CD8-positive, alpha-beta memory T cell (primary cell): ENCODE measurements around the gene TMEM63A. TPM values are rescaled to one million over a fixed set of nuclear protein-coding genes. Genes with fewer than 3 reads are reported as not detected.
A peak's percentile ranks its signal among the peaks of the same experiment; 100 is the strongest.

Experiments used
- CTCF ChIA-PET: fragments of 350-600 bp; sonication (Branson Sonifier 250); formaldehyde crosslinking; loops from one replicate; lab custom pipeline; 2021; ENCODE audit warnings: antibody characterized with exemption; lab: Charles Lee
- POLR2A ChIA-PET: fragments of 350-600 bp; sonication (Branson Sonifier 250); formaldehyde crosslinking; loops from one replicate; lab custom pipeline; 2021; ENCODE audit warnings: antibody characterized with exemption; lab: Charles Lee
- DNase-seq, 5 donors: peaks; one replicate each; pipeline versions ENCODE4 v3.0.0 to v3.0.0-alpha.2; 2020 to 2022; ENCODE audit warnings: mixed read lengths in 1 of 5
- H3K27ac ChIP-seq: one replicate; pipeline ENCODE4 v1.7.0; 2013; ENCODE audit warnings: low read depth, mild to moderate bottlenecking, low read length, moderate library complexity
- H3K27me3 ChIP-seq: 2 replicates; pipeline ENCODE4 v1.7.0; 2013; ENCODE audit warnings: low read length, mild to moderate bottlenecking; ENCODE audit not compliant: insufficient read depth, poor library complexity, severe bottlenecking
- H3K36me3 ChIP-seq: 2 replicates; pipeline ENCODE4 v1.7.0; 2013; ENCODE audit warnings: mild to moderate bottlenecking, low read length, moderate library complexity; ENCODE audit not compliant: insufficient read depth
- H3K4me1 ChIP-seq: 2 replicates; pipeline ENCODE4 v1.7.0; 2013; ENCODE audit warnings: mild to moderate bottlenecking, low read length, moderate library complexity; ENCODE audit not compliant: insufficient read depth
- H3K4me3 ChIP-seq: 2 replicates; pipeline ENCODE4 v1.7.0; 2013; ENCODE audit warnings: mild to moderate bottlenecking, low read length
- H3K9me3 ChIP-seq: 2 replicates; pipeline ENCODE4 v1.7.0; 2013; ENCODE audit warnings: mild to moderate bottlenecking, low read length
- H3K27ac Mint-ChIP-seq, 8 donors: one replicate each; pipeline ENCODE4 v1.8.0; 2020 to 2021; ENCODE audit warnings: mixed read lengths in 8 of 8, mild to moderate bottlenecking in 6 of 8, inconsistent platforms in 3 of 8, moderate library complexity in 3 of 8
- H3K27me3 Mint-ChIP-seq, 2 donors: one replicate each; pipeline ENCODE4 v1.8.0; 2020 to 2021; ENCODE audit warnings: mixed read lengths in 2 of 2, mild to moderate bottlenecking in 1 of 2, moderate library complexity in 1 of 2
- H3K36me3 Mint-ChIP-seq, 3 donors: one replicate each; pipeline ENCODE4 v1.8.0; 2020 to 2021; ENCODE audit warnings: mixed read lengths in 3 of 3, inconsistent platforms in 1 of 3, mild to moderate bottlenecking in 1 of 3
- H3K4me1 Mint-ChIP-seq, 3 donors: one replicate each; pipeline ENCODE4 v1.8.0; 2020 to 2021; ENCODE audit warnings: mixed read lengths in 3 of 3, inconsistent platforms in 1 of 3, mild to moderate bottlenecking in 1 of 3
- H3K4me3 Mint-ChIP-seq, 7 donors: one replicate each; pipeline ENCODE4 v1.8.0; 2020 to 2021; ENCODE audit warnings: mixed read lengths in 7 of 7, mild to moderate bottlenecking in 6 of 7, moderate library complexity in 4 of 7, inconsistent platforms in 2 of 7
- H3K9me3 Mint-ChIP-seq, 5 donors: one replicate each; pipeline ENCODE4 v1.8.0; 2020 to 2022; ENCODE audit warnings: mixed read lengths in 5 of 5, mild to moderate bottlenecking in 3 of 5, moderate library complexity in 2 of 5, inconsistent platforms in 1 of 5
- polyA plus RNA-seq: library from polyadenylated mRNA; unstranded; fragments of 300-500 nt; fragmentation: Illumina TruSeq; gene quantifications from one replicate; pipeline ENCODE4 v1.2.3, GENCODE V29; 2021
- total RNA-seq, 2 experiments: library from RNA; stranded (reverse); gene quantifications; one replicate each; pipeline ENCODE4 v1.2.3, GENCODE V29; 2021

TMEM63A gene
- total and polyA plus RNA-seq, 3 experiments from 2014 or later, result 50.6 to 55.5 (median 51.4) TPM

DNA sequence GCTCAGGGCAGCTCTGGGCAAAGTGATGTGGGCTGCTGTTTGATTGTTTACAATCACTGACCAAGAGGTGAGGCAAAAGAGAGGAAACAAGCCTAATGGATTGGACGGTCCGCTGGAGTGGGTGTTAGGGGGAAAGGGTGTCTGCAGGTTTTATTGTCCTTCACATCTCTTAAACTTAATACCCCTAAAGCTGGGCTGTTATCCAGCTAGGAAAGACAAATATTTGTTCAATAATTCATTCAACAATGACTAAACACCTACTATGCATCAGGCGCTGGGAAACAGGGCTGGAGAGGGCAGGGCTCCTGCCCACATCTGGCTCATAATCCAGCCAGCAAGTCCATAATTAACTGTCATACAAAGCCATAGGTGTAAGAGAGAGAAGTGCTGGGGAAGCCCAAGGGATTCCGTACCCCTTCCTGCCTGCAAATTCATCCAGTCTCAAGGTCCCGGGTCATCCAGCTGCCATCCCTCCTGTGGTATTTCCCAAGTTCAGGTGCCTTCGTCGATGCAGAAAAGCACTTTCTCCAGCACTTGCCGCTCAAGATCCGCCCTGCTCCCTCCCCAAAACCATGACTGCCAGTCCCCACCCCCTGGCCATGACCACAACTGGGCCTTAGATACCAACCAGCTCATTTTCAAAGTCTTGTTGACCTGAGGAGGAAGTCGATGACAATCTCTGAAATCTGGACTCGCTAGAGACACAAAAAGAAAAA, 10.7 kb downstream of the TMEM63A start:
- Histone ChIP-seq H3K4me1 (peaks cover 37% of the 10 kb centered on the region), H3K4me3 (no peak overlapping the region), H3K27ac (no peak overlapping the region), H3K36me3 (peaks cover 80% of the 10 kb centered on the region), H3K9me3 (no peaks in the 10 kb centered on the region), H3K27me3 (no peaks in the 10 kb centered on the region)
- Mint-ChIP-seq H3K9me3 (no peaks in the 10 kb centered on the region), H3K4me1 (peaks cover 62 to 76% (median 75%) of the 10 kb centered on the region in 3 donors), H3K4me3 (peak overlapping the region in 2 of 7 donors; percentile 26 to 41), H3K36me3 (peaks cover 4 to 92% (median 20%) of the 10 kb centered on the region in 3 donors), H3K27me3 (no peaks in the 10 kb centered on the region), H3K27ac (peak overlapping the region in 7 of 8 donors; percentile 11 to 83 (median 72))
- CTCF ChIA-PET, result interaction anchor here (1.0 to 1.9 kb wide), 3 partner anchors 11 to 52 kb away, joined by 3 to 12 read pairs (median 7); partner anchors contain the start of genes PYCR2 and TMEM63A
- POLR2A ChIA-PET, result interaction anchor here (1.2 to 1.5 kb wide), 2 partner anchors 10 to 27 kb away, joined by 4 to 6 read pairs; no protein-coding TSS in a partner anchor
- DNase-seq, result peak in 1 of 5 donors; percentile 41

DNA sequence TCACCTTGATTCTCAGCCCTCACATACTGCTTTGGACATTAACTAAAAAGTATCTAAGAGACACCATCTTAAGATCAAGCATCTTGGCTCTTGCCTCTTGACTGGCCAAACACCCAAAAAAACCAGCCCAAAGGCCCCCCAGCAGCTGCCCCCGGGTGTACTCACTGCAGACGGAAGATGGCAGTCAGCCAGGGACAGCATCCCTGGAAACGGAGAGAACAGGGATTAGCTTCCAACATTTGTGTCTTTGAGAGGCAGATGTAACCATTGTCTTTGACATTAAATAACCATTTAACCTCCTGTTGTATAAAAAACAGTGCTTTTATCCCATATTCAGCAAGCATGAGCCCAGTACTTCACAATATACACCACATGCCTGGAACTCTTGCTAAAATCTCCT, 11.3 kb downstream of the TMEM63A start:
- peaks cover 86% of the 10 kb centered on the region for H3K36me3 ChIP-seq
- ChIA-PET CTCF (interaction anchor here (1.0 to 1.9 kb wide), 4 partner anchors 11 to 53 kb away, joined by 3 to 12 read pairs (median 5); partner anchors contain the start of genes PYCR2 and TMEM63A), POLR2A (interaction anchor here (0.7 to 1.5 kb wide), 2 partner anchors 27 to 108 kb away, joined by 4 to 6 read pairs; no protein-coding TSS in a partner anchor)
- H3K9me3 Mint-ChIP-seq, result no peaks in the 10 kb centered on the region
- no peak overlapping the region for H3K4me3 ChIP-seq
- DNase-seq, result no peak
- no peaks in the 10 kb centered on the region for H3K9me3 ChIP-seq
- peaks cover 37% of the 10 kb centered on the region for H3K4me1 ChIP-seq
- peak overlapping the region in 6 of 8 donors; percentile 35 to 83 (median 60) for H3K27ac Mint-ChIP-seq
- peaks cover 63 to 76% (median 75%) of the 10 kb centered on the region in 3 donors for H3K4me1 Mint-ChIP-seq
- H3K27me3 ChIP-seq, result no peaks in the 10 kb centered on the region
- H3K36me3 Mint-ChIP-seq, result peaks cover 10 to 92% (median 18%) of the 10 kb centered on the region in 3 donors
- peak overlapping the region in 1 of 7 donors; percentile 41 for H3K4me3 Mint-ChIP-seq
- H3K27me3 Mint-ChIP-seq, result no peaks in the 10 kb centered on the region
- H3K27ac ChIP-seq, result no peak overlapping the region

DNA sequence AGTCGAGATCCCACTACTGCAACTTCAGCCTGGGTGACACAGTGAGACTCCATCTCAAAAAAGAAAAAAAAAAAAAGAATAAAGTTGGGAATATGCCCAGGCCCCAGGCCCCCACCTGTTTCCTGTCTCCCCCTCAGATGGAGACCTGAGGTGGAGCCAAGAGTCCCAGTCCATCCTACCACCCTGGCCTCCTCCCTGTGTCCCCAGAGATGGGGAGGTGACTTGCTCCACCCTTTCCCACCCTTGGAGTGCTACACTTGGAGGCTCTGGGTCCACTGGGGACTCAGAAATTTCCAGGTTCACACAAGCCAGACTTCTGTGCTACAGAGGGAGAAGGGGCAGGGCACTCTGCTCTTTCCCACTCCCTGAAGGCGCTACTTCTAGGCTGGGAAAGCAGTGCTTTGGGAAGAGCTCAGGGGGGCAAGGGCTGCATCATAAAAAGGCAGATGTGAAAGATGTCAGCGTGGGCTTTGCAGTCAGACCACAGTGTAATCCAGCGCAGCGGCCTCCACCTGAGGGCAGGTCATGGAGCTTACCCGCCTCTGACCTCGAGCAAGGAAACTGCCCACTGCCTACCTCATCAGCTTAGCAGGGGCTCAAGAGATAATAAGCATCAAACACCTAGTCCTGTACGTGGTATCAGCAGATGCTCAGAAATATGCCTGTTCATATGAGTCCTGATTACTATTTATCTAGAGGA, 13.4 kb downstream of the TMEM63A start:
- Mint-ChIP-seq H3K27me3 (no peaks in the 10 kb centered on the region), H3K36me3 (peaks cover 10 to 91% (median 19%) of the 10 kb centered on the region in 3 donors), H3K27ac (peak overlapping the region in 6 of 8 donors; percentile 9 to 81 (median 66)), H3K4me1 (peaks cover 51 to 71% (median 67%) of the 10 kb centered on the region in 3 donors), H3K4me3 (no peak overlapping the region), H3K9me3 (no peaks in the 10 kb centered on the region)
- Histone ChIP-seq H3K9me3 (no peaks in the 10 kb centered on the region), H3K4me3 (no peak overlapping the region), H3K27me3 (no peaks in the 10 kb centered on the region), H3K27ac (no peak overlapping the region), H3K4me1 (peaks cover 36% of the 10 kb centered on the region), H3K36me3 (peaks cover 83% of the 10 kb centered on the region)
- DNase-seq, result no peak
- ChIA-PET CTCF (interaction anchor here (0.7 to 2.0 kb wide), 3 partner anchors 8 to 90 kb away, joined by 3 to 9 read pairs (median 3); partner anchors contain the start of gene TMEM63A), POLR2A (no interaction called here)

GRCh38 chr1:225866981-225867380, 15.2 kb downstream of the TMEM63A start:
- Histone ChIP-seq H3K4me3 (no peak overlapping the region), H3K27ac (no peak overlapping the region), H3K9me3 (no peaks in the 10 kb centered on the region), H3K27me3 (no peaks in the 10 kb centered on the region), H3K36me3 (peaks cover 78% of the 10 kb centered on the region), H3K4me1 (peaks cover 32% of the 10 kb centered on the region)
- Mint-ChIP-seq H3K27ac (peak overlapping the region; percentile 75 to 94 (median 90)), H3K36me3 (peaks cover 10 to 90% (median 18%) of the 10 kb centered on the region in 3 donors), H3K27me3 (no peaks in the 10 kb centered on the region), H3K4me3 (peak overlapping the region in 4 of 7 donors; percentile 32 to 71 (median 56)), H3K4me1 (peaks cover 45 to 56% (median 55%) of the 10 kb centered on the region in 3 donors), H3K9me3 (no peaks in the 10 kb centered on the region)
- CTCF ChIA-PET, result interaction anchor here (1.1 to 2.7 kb wide), 5 partner anchors 10 to 89 kb away, joined by 3 to 12 read pairs (median 5); partner anchors contain the start of genes SRP9 and TMEM63A
- no peak for DNase-seq
- POLR2A ChIA-PET, result interaction anchor here (1.2 to 2.3 kb wide), 3 partner anchors 14 to 90 kb away, joined by 3 to 14 read pairs (median 5); partner anchors contain the start of genes SRP9 and TMEM63A

DNA sequence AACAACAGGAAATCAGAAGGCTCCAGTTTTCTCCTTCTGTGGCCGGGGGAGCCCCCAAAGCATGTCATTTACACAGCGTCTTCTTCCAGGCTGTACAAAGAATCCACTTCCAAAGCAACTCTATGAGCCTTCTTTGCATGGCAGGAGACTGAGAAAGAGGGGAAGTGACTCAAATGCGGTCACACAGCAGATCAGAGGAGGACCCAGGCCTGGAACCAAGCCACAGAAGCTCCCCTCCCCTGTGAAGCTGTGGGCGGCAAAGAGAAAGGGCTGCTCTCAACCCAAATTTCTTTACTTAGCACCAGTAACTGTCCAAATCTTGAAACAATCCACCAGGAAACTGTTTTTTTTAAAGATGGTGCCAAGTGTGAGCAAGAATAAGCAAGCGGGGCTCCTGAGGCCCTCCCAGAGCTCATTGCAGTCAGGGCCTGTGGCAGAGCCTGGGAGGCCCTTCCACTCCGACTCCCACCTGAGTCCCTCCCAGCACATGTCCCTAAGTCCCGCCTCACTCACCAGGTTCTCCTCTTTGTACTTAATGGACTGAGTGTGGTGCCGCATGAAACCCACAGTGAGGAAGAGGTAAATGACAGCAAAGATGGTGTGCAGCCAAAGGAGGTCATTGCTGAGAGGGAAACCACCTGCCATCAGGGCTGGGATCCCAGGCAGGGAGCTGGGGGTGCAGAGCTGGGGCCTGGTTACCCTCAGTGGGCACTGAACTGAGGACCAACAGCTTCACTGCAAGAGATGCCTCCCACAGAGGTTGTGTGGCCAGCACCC, 15.9 kb downstream of the TMEM63A start:
- Mint-ChIP-seq H3K27ac (peak overlapping the region; percentile 75 to 97 (median 92)), H3K27me3 (no peaks in the 10 kb centered on the region), H3K9me3 (no peaks in the 10 kb centered on the region), H3K4me1 (peaks cover 40 to 51% (median 48%) of the 10 kb centered on the region in 3 donors), H3K4me3 (peak overlapping the region; percentile 2 to 79 (median 71)), H3K36me3 (peaks cover 10 to 90% (median 18%) of the 10 kb centered on the region in 3 donors)
- no peaks in the 10 kb centered on the region for H3K27me3 ChIP-seq
- H3K27ac ChIP-seq, result no peak overlapping the region
- peaks cover 31% of the 10 kb centered on the region for H3K4me1 ChIP-seq
- DNase-seq, result peak; percentile 40 to 82 (median 70)
- ChIA-PET POLR2A (interaction anchor here (0.6 to 2.3 kb wide), 5 partner anchors 9 to 89 kb away, joined by 3 to 14 read pairs (median 4); partner anchors contain the start of genes SRP9 and TMEM63A), CTCF (interaction anchor here (1.1 to 2.7 kb wide), 5 partner anchors 11 to 89 kb away, joined by 3 to 12 read pairs (median 5); partner anchors contain the start of genes SRP9 and TMEM63A)
- no peaks in the 10 kb centered on the region for H3K9me3 ChIP-seq
- H3K4me3 ChIP-seq, result no peak overlapping the region
- H3K36me3 ChIP-seq, result peaks cover 78% of the 10 kb centered on the region

- H3K27me3 ChIP-seq, result no peaks in the 10 kb centered on the region
- H3K4me3 ChIP-seq, result no peak overlapping the region
- H3K4me1 Mint-ChIP-seq, result peaks cover 37 to 48% (median 41%) of the 10 kb centered on the region in 3 donors
- CTCF ChIA-PET, result interaction anchor here (1.4 to 2.7 kb wide), 3 partner anchors 13 to 88 kb away, joined by 4 to 12 read pairs (median 6); partner anchors contain the start of gene SRP9
- peak overlapping the region in 3 of 7 donors; percentile 2 to 79 (median 71) for H3K4me3 Mint-ChIP-seq
- H3K27ac ChIP-seq, result no peak overlapping the region
- H3K9me3 Mint-ChIP-seq, result no peaks in the 10 kb centered on the region
- H3K9me3 ChIP-seq, result no peaks in the 10 kb centered on the region
- peak overlapping the region; percentile 75 to 97 (median 92) for H3K27ac Mint-ChIP-seq
- H3K36me3 ChIP-seq, result peaks cover 78% of the 10 kb centered on the region
- no peak for DNase-seq
- POLR2A ChIA-PET, result interaction anchor here (1.2 to 2.3 kb wide), 3 partner anchors 8 to 32 kb away, joined by 3 to 14 read pairs (median 3); partner anchors contain the start of gene TMEM63A
- peaks cover 31% of the 10 kb centered on the region for H3K4me1 ChIP-seq
- H3K27me3 Mint-ChIP-seq, result no peaks in the 10 kb centered on the region
- H3K36me3 Mint-ChIP-seq, result peaks cover 10 to 90% (median 11%) of the 10 kb centered on the region in 3 donors
Measured at GRCh38 chr1:225865514-225865913, 16.7 kb downstream of the TMEM63A start.

GRCh38 chr1:225863167-225863566, 19.0 kb downstream of the TMEM63A start:
- Histone ChIP-seq H3K9me3 (no peaks in the 10 kb centered on the region), H3K4me3 (no peak overlapping the region), H3K36me3 (peaks cover 77% of the 10 kb centered on the region), H3K4me1 (peaks cover 31% of the 10 kb centered on the region), H3K27ac (no peak overlapping the region), H3K27me3 (no peaks in the 10 kb centered on the region)
- no peak for DNase-seq
- ChIA-PET POLR2A (no interaction called here), CTCF (no interaction called here)
- Mint-ChIP-seq H3K27ac (no peak overlapping the region), H3K4me1 (peaks cover 34 to 39% (median 35%) of the 10 kb centered on the region in 3 donors), H3K36me3 (peaks cover 10 to 93% (median 16%) of the 10 kb centered on the region in 3 donors), H3K9me3 (no peaks in the 10 kb centered on the region), H3K27me3 (no peaks in the 10 kb centered on the region), H3K4me3 (no peak overlapping the region)
